A549 (cell line): ENCODE measurements around the gene NTN4. TPM values are rescaled to one million over a fixed set of nuclear protein-coding genes. Genes with fewer than 3 reads are reported as not detected.
A peak's percentile ranks its signal among the peaks of the same experiment; 100 is the strongest.
"Not testable (repeated sequence)": the region's sequence is repeated elsewhere in the genome, so short reads cannot be mapped to it uniquely, and the experiment has no call there.

Source experiments
- ATAC-seq, 2 experiments: fragments of 200-7000 bp in 1 of 2; fragments of >200 bp in 1 of 2; cut with Nextera tagmentation in 1 of 2; cut with Tn5 transposase in 1 of 2; 3 replicates each; pipeline versions ENCODE4 v1.8.0 to v1.9.1; 2018 to 2020; ENCODE audit warnings: mild to moderate bottlenecking in 1 of 2, moderate library complexity in 1 of 2
- CTCF ChIA-PET: fragments of 300-600 bp; sonication (Branson Sonifier 250); formaldehyde crosslinking; extraction: SDS; loops from one replicate; lab custom pipeline; 2021; ENCODE audit warnings: antibody characterized with exemption, inconsistent platforms; lab: Yijun Ruan, JAX
- POLR2A ChIA-PET: fragments of 350-600 bp; formaldehyde crosslinking; extraction: SDS; loops from one replicate; lab custom pipeline; 2021; ENCODE audit warnings: antibody characterized with exemption, inconsistent platforms; lab: Yijun Ruan, JAX
- DNase-seq, 2 experiments: peaks; one replicate each; pipeline versions ENCODE4 v3.0.0 to v3.0.0-alpha.2; 2011 to 2016; ENCODE audit warnings: low read depth in 1 of 2, low spot score in 1 of 2
- FAIRE-seq: peaks from 2 replicates; lab custom pipeline; 2011; peaks lifted over from hg19 to GRCh38; lab: Jason Lieb, UNC
- H3K27ac ChIP-seq, 2 experiments: fragments of >200 bp; sonication (Bioruptor Twin); formaldehyde crosslinking; 3 replicates each; pipeline ENCODE4 v1.5.1; 2016 to 2017
- H3K4me1 ChIP-seq: fragments of >200 bp; sonication (Bioruptor Twin); formaldehyde crosslinking; 3 replicates; pipeline ENCODE4 v1.6.1; 2016
- H3K4me2 ChIP-seq: fragments of >200 bp; sonication (Bioruptor Twin); formaldehyde crosslinking; 3 replicates; pipeline ENCODE4 v1.6.1; 2016
- H3K4me3 ChIP-seq: fragments of >200 bp; sonication (Bioruptor Twin); formaldehyde crosslinking; 3 replicates; pipeline ENCODE4 v1.5.1; 2016
- H3K9me3 ChIP-seq: fragments of >200 bp; sonication (Bioruptor Twin); formaldehyde crosslinking; 3 replicates; pipeline ENCODE4 v1.6.1; 2016
- CEBPB ChIP-seq, 2 experiments: fragments of >200 bp in 1 of 2; sonication (Bioruptor Twin) in 1 of 2; formaldehyde crosslinking in 1 of 2; IDR thresholded peaks; 2 replicates each; pipeline ENCODE4 v1.6.1; 2012 to 2016
- CHD2 ChIP-seq: fragments of 150-350 bp; IDR thresholded peaks from 2 replicates; pipeline ENCODE4 v1.6.1; 2014; ENCODE audit warnings: low read length; ENCODE audit not compliant: partially characterized antibody
- CHD4 ChIP-seq: fragments of 200-600 bp; sonication (generic); IDR thresholded peaks from 2 replicates; pipeline ENCODE4 v1.6.1; 2016; ENCODE audit warnings: antibody characterized with exemption, mild to moderate bottlenecking, borderline replicate concordance
- EHMT2 ChIP-seq: fragments of 200-600 bp; sonication (generic); IDR thresholded peaks from 2 replicates; pipeline ENCODE4 v1.6.1; 2016; ENCODE audit warnings: antibody characterized with exemption, low read depth, mild to moderate bottlenecking, moderate library complexity
- ELK1 ChIP-seq: fragments of 150-350 bp; IDR thresholded peaks from 2 replicates; pipeline ENCODE4 v1.6.1; 2014; ENCODE audit warnings: low read depth, mild to moderate bottlenecking, low read length
- EP300 ChIP-seq, 2 experiments: fragments of >200 bp; sonication (Bioruptor Twin); formaldehyde crosslinking; IDR thresholded peaks; 2 replicates in 1 of 2; 3 replicates in 1 of 2; pipeline ENCODE4 v1.6.1; 2016 to 2017
- FOXS1 ChIP-seq: fragments of 250-450 bp; sonication (Bioruptor Pico); IDR thresholded peaks from 2 replicates; pipeline ENCODE4 v1.5.0; 2020; ENCODE audit warnings: mild to moderate bottlenecking, moderate library complexity
- HDAC2 ChIP-seq: fragments of 200-600 bp; sonication (generic); IDR thresholded peaks from 2 replicates; pipeline ENCODE4 v1.6.1; 2016
- HOXB13 ChIP-seq: fragments of 250-450 bp; sonication (Bioruptor Pico); IDR thresholded peaks from 2 replicates; pipeline ENCODE4 v1.5.0; 2020; ENCODE audit warnings: low read depth, mild to moderate bottlenecking, moderate library complexity
- MAFK ChIP-seq: fragments of 450-650 bp; IDR thresholded peaks from 2 replicates; pipeline ENCODE4 v1.6.1; 2014; ENCODE audit not compliant: partially characterized antibody
- MAZ ChIP-seq: fragments of 150-350 bp; IDR thresholded peaks from 2 replicates; pipeline ENCODE4 v1.6.1; 2014; ENCODE audit warnings: antibody characterized with exemption, low read depth, low read length, borderline replicate concordance
- NFE2L2 ChIP-seq: fragments of 150-350 bp; conservative IDR thresholded peaks from 2 replicates; pipeline ENCODE4 v1.6.1; 2014; ENCODE audit warnings: low read length
- NPAS2 ChIP-seq: fragments of 250-450 bp; sonication (Bioruptor Pico); IDR thresholded peaks from 2 replicates; pipeline ENCODE4 v1.8.0; 2022; ENCODE audit warnings: mild to moderate bottlenecking, moderate library complexity, borderline replicate concordance
- NR3C1 ChIP-seq: fragments of >200 bp; sonication (Bioruptor Twin); formaldehyde crosslinking; IDR thresholded peaks from 3 replicates; pipeline ENCODE4 v1.6.1; 2017
- POLR2A ChIP-seq: IDR thresholded peaks from 2 replicates; pipeline ENCODE4 v1.6.1; 2012; ENCODE audit warnings: mild to moderate bottlenecking, low read length
- POLR2AphosphoS2 ChIP-seq: conservative IDR thresholded peaks from 2 replicates; pipeline ENCODE4 v1.6.1; 2012; ENCODE audit warnings: low read length, improper control_type of control experiment, inconsistent platforms
- RARB ChIP-seq: fragments of 250-450 bp; sonication (Bioruptor Pico); IDR thresholded peaks from 2 replicates; pipeline ENCODE4 v1.8.0; 2021; ENCODE audit warnings: mild to moderate bottlenecking, moderate library complexity
- RCOR1 ChIP-seq: fragments of 150-350 bp; IDR thresholded peaks from 2 replicates; pipeline ENCODE4 v1.6.1; 2014; ENCODE audit warnings: antibody characterized with exemption, low read length, low read depth
- RFX5 ChIP-seq: fragments of 450-650 bp; IDR thresholded peaks from 2 replicates; pipeline ENCODE4 v1.7.1; 2014; ENCODE audit warnings: antibody characterized with exemption, mild to moderate bottlenecking, moderate library complexity
- SMC3 ChIP-seq: fragments of >200 bp; sonication (Bioruptor Twin); formaldehyde crosslinking; IDR thresholded peaks from 3 replicates; pipeline ENCODE4 v1.6.1; 2018; ENCODE audit warnings: inconsistent platforms
- TP53 ChIP-seq: fragments of 250-450 bp; sonication (Bioruptor Pico); IDR thresholded peaks from 2 replicates; pipeline ENCODE4 v1.5.0; 2021; ENCODE audit warnings: mild to moderate bottlenecking, moderate library complexity
- USF2 ChIP-seq: fragments of 450-650 bp; IDR thresholded peaks from 2 replicates; pipeline ENCODE4 v1.6.1; 2014; ENCODE audit warnings: antibody characterized with exemption
- ZFP36 ChIP-seq: fragments of 450-650 bp; IDR thresholded peaks from 2 replicates; pipeline ENCODE4 v1.6.1; 2014; ENCODE audit warnings: borderline replicate concordance; ENCODE audit not compliant: partially characterized antibody
- WGBS: methylation state at CpG from one replicate; pipeline ENCODE4 v1.1.6; 2017; ENCODE audit errors: missing lambda C conversion rate; 5-methylcytosine and 5-hydroxymethylcytosine counted together
- polyA plus RNA-seq, 4 experiments: library from polyadenylated mRNA; depleted of rRNA in 3 of 4; stranded (reverse); fragments of >200 nt; fragmentation: RNase III in 1 of 4; extraction: RNeasy Plus Mini Kit Qiagen cat#74134 plus additional on column Dnase treatment in 1 of 4; gene quantifications; 2 replicates in 3 of 4; 3 replicates in 1 of 4; pipeline ENCODE4 v1.2.3, GENCODE V29; 2011 to 2017
- TF ChIP-seq, protein P1 (sequence below): IDR thresholded peaks from 2 replicates; pipeline ENCODE4 v1.6.1; 2012
- TF ChIP-seq, protein P2 (sequence below): fragments of >200 bp; sonication (Bioruptor Twin); formaldehyde crosslinking; IDR thresholded peaks from 2 replicates; pipeline ENCODE4 v1.6.1; 2016

NTN4 gene
- polyA plus RNA-seq, 2 of the 4 experiments (the other 2 are of a cell fraction), result 37.3 to 132 TPM

DNA sequence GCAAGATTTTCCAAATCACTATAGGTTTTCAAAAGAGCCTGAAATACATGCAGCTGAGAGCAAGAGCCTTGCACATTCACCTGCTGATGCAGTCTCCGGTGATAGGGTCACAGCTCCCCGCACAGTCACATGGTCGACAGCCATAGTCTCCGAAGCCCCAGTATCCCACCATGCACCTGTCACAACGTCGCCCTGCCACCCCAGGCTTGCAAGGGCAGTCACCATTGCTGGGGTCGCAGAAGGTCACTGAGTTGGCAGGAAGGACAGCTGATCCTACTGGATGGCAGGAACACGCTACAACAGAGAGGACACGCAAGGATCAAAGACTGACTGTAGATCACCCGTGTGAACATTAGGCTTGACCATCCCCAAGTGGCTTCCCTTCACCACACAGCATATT lies 107.1 kb downstream of the NTN4 start (continued):
- no peak for TF ChIP-seq NPAS2 (CRISPR knock-in tag)

GRCh38 chr12:95681210-95681765 lies 109.3 kb downstream of the NTN4 start:
- no peak overlapping the region for H3K4me2 ChIP-seq
- no peak for FAIRE-seq
- POLR2A ChIA-PET, result no interaction called here
- H3K9me3 ChIP-seq, result no peaks in the 10 kb centered on the region
- no peak overlapping the region for H3K27ac ChIP-seq
- no peaks in the 10 kb centered on the region for H3K4me1 ChIP-seq
- DNase-seq, result no peak
- no peak overlapping the region for H3K4me3 ChIP-seq
- no peak for ATAC-seq
- CTCF ChIA-PET, result interaction anchor here (0.6 to 0.7 kb wide), 2 partner anchors 39 to 57 kb away, joined by 3 to 4 read pairs; no protein-coding TSS in a partner anchor
- TF ChIP-seq CEBPB (IDR thresholded peaks at IDR 0.05), result no peak
- TF ChIP-seq, protein P1, sequence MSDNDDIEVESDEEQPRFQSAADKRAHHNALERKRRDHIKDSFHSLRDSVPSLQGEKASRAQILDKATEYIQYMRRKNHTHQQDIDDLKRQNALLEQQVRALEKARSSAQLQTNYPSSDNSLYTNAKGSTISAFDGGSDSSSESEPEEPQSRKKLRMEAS, result no peak
- TF ChIP-seq RFX5, result no peak
- no peak for TF ChIP-seq ELK1
- TF ChIP-seq MAZ, result no peak
- TF ChIP-seq POLR2A, result no peak
- no peak for TF ChIP-seq RCOR1
- TF ChIP-seq TP53, result no peak
- no peak for TF ChIP-seq CHD2
- no peak for TF ChIP-seq HDAC2
- TF ChIP-seq ZFP36, result no peak
- TF ChIP-seq, protein P2, sequence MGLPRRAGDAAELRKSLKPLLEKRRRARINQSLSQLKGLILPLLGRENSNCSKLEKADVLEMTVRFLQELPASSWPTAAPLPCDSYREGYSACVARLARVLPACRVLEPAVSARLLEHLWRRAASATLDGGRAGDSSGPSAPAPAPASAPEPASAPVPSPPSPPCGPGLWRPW, result no peak
- no peak for TF ChIP-seq RARB (CRISPR knock-in tag)
- no peak for TF ChIP-seq POLR2AphosphoS2
- no peak for TF ChIP-seq NR3C1
- no peak for TF ChIP-seq FOXS1 (CRISPR knock-in tag)
- TF ChIP-seq MAFK, result no peak
- no peak for TF ChIP-seq HOXB13 (CRISPR knock-in tag)
- no peak for TF ChIP-seq NFE2L2
- 94% methylated on average over 4 of the region's 4 CpGs for WGBS

DNA sequence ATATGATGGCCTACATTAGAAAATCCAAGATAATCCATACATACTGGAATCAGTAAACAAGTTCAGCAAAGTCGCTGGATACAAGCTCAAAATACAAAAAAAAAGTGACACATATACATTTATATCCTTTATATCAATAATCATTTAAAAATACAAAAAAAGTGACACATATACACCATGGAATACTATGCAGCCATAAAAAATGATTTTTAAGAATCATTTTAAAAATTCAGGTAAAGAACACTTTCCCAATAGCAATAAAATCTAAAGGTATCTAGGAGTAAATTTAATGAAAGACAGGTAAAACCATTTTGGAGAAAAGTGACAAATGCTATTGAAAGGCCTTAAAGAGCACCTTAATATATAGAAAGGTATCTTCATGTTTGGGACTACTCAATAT lies 111.9 kb downstream of the NTN4 start:
- no peak overlapping the region for H3K27ac ChIP-seq
- H3K4me3 ChIP-seq, result no peak overlapping the region
- no peak for TF ChIP-seq EHMT2
- TF ChIP-seq USF2, result no peak
- TF ChIP-seq SMC3, result no peak
- TF ChIP-seq EP300 (IDR thresholded peaks at IDR 0.05), result no peak
- TF ChIP-seq CHD4, result peak; percentile 61; the same call in 1 of the 2 replicates
- DNase-seq (no peak), FAIRE-seq (no peak), ATAC-seq (no peak)
- WGBS, result 87% methylated on average over 1 of the region's 1 CpG
- H3K4me1 ChIP-seq, result peaks cover 13% of the 10 kb centered on the region
- CTCF ChIA-PET, result interaction anchor here (0.7 to 1.5 kb wide), 5 partner anchors 11 to 104 kb away, joined by 3 to 7 read pairs (median 3); no protein-coding TSS in a partner anchor
- no peak overlapping the region for H3K4me2 ChIP-seq
- POLR2A ChIA-PET, result no interaction called here
- no peaks in the 10 kb centered on the region for H3K9me3 ChIP-seq

- H3K4me2 ChIP-seq, H3K4me3 ChIP-seq, CTCF ChIA-PET, FAIRE-seq, ATAC-seq, POLR2A ChIA-PET, H3K9me3 ChIP-seq, DNase-seq, H3K27ac ChIP-seq: not testable (repeated sequence)
- peaks cover 13% of the 10 kb centered on the region for H3K4me1 ChIP-seq
- 95% methylated on average over 3 of the region's 3 CpGs for WGBS
These were observed 112.8 kb downstream of the NTN4 start for GRCh38 chr12:95677782-95678181.
